ENCODE results near the gene DSTN. TPM values are rescaled to one million over a fixed set of nuclear protein-coding genes. Genes with fewer than 3 reads are reported as not detected.
A peak's percentile ranks its signal among the peaks of the same experiment; 100 is the strongest.

DSTN gene
- total and polyA plus RNA-seq, 2 of the 4 experiments (the other 2 are of a cell fraction) = 221 to 269 TPM

- intact Hi-C loops (cut with micrococcal nuclease) = no loop called here
- dilution Hi-C loops (cut with HindIII; ENCODE audit: low sequenced_read_pairs, unreplicated experiment) = no loop called here
- DNase-seq = no peak
These were observed 64.1 kb downstream of the DSTN start for GRCh38 chr20:17633850-17634500.

More at GRCh38 chr20:17633850-17634500, 64.1 kb downstream of the DSTN start:
- Histone ChIP-seq H3K27ac (ENCODE audit: insufficient read depth, low read length) (no peak overlapping the region; the same call in 1 of the 2 replicates), H3K23ac (ENCODE audit: low read depth, low read length) (no peak overlapping the region), H2BK20ac (ENCODE audit: low read depth, low read length) (no peak overlapping the region), H4K20me1 (ENCODE audit: insufficient read depth, low read length) (peaks cover 97% of the 10 kb centered on the region), H3K9me1 (ENCODE audit: insufficient read depth, low read length) (no peaks in the 10 kb centered on the region), H3K27me3 (ENCODE audit: control insufficient read depth, insufficient read depth, low read length) (no peaks in the 10 kb centered on the region), H4K5ac (ENCODE audit: low read depth, low read length) (no peak overlapping the region; the same call in 1 of the 2 replicates), H2BK120ac (ENCODE audit: low read depth, low read length) (no peak overlapping the region), H3K4me1 (ENCODE audit: control insufficient read depth, insufficient read depth, low read length) (no peaks in the 10 kb centered on the region; the same call in 1 of the 2 replicates), H2BK5ac (ENCODE audit: low read depth, low read length, poor library complexity, severe bottlenecking) (no peak overlapping the region), H4K91ac (ENCODE audit: insufficient read depth, low read depth, low read length) (no peak overlapping the region), H4K8ac (ENCODE audit: low read depth in 2 of 2, low read length in 2 of 2) (no peak overlapping the region), H3K4me3 (ENCODE audit: insufficient read depth, low read depth, low read length) (no peak overlapping the region), H3K56ac (ENCODE audit: extremely low read depth, insufficient read depth, low read length) (no peak overlapping the region), H3K9ac (ENCODE audit: low read depth, low read length) (no peak overlapping the region), H2AK9ac (replicated peaks; ENCODE audit: low read depth, low read length, poor library complexity) (peak overlapping the region; percentile 12), H3K36me3 (ENCODE audit: control insufficient read depth, insufficient read depth, low read length) (peaks cover 99% of the 10 kb centered on the region), H3K79me1 (ENCODE audit: low read depth in 1 of 2, low read length in 2 of 2) (peaks cover 49 to 99% of the 10 kb centered on the region in 2 experiments), H2BK15ac (ENCODE audit: low read depth, low read length) (no peak overlapping the region), H2AK5ac (ENCODE audit: low read depth, low read length) (no peak overlapping the region), H3K9me3 (ENCODE audit: control insufficient read depth, insufficient read depth, low read length) (no peaks in the 10 kb centered on the region), H3K4me2 (ENCODE audit: low read depth, low read length) (no peak overlapping the region), H2AFZ (replicated peaks; ENCODE audit: low read length, poor library complexity) (no peak overlapping the region), H3K14ac (replicated peaks; ENCODE audit: low read depth, low read length) (no peak overlapping the region), H3K4ac (ENCODE audit: low read depth, low read length) (no peak overlapping the region), H3K18ac (ENCODE audit: low read depth, low read length) (no peak overlapping the region)
- TF ChIP-seq, protein P1, sequence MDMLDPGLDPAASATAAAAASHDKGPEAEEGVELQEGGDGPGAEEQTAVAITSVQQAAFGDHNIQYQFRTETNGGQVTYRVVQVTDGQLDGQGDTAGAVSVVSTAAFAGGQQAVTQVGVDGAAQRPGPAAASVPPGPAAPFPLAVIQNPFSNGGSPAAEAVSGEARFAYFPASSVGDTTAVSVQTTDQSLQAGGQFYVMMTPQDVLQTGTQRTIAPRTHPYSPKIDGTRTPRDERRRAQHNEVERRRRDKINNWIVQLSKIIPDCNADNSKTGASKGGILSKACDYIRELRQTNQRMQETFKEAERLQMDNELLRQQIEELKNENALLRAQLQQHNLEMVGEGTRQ (IDR thresholded peaks at IDR 0.05; ENCODE audit: low read depth, low read length) = no peak
- TF ChIP-seq CHD1 (IDR thresholded peaks at IDR 0.05; ENCODE audit: low read depth, low read length) (no peak), RFX5 (IDR thresholded peaks at IDR 0.05; ENCODE audit: low read depth, low read length) (no peak), POLR2A (IDR thresholded peaks at IDR 0.05; ENCODE audit: low read depth, low read length) (no peak)
- TF ChIP-seq, protein P2, sequence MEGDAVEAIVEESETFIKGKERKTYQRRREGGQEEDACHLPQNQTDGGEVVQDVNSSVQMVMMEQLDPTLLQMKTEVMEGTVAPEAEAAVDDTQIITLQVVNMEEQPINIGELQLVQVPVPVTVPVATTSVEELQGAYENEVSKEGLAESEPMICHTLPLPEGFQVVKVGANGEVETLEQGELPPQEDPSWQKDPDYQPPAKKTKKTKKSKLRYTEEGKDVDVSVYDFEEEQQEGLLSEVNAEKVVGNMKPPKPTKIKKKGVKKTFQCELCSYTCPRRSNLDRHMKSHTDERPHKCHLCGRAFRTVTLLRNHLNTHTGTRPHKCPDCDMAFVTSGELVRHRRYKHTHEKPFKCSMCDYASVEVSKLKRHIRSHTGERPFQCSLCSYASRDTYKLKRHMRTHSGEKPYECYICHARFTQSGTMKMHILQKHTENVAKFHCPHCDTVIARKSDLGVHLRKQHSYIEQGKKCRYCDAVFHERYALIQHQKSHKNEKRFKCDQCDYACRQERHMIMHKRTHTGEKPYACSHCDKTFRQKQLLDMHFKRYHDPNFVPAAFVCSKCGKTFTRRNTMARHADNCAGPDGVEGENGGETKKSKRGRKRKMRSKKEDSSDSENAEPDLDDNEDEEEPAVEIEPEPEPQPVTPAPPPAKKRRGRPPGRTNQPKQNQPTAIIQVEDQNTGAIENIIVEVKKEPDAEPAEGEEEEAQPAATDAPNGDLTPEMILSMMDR (conservative IDR thresholded peaks at IDR 0.05; ENCODE audit: low read depth, low read length) = no peak
- ChIA-PET CTCF (no interaction called here), POLR2A (ENCODE audit: unreplicated experiment) (interaction anchor here (0.6 kb wide), 1 partner anchor 18 kb away, joined by 3 read pairs; no protein-coding TSS in a partner anchor)
- 84% methylated on average over 11 of the region's 18 CpGs; no CpG with 5 or more reads in 1 of the 2 experiments for WGBS, 2 experiments (ENCODE audit: extremely low coverage in 2 of 2, insufficient read length in 1 of 2)
- in situ Hi-C loops (cut with MboI; ENCODE audit: low sequenced_read_pairs) = loop anchor here (25.0 kb wide), 1 partner anchor 503 kb away; the partner anchor contains the start of genes KAT14 and PET117
- BruUV-seq (replicated peaks) = no TSS peak
- no peak for ATAC-seq (ENCODE audit: low read depth)
